Fibroblast of skin of scalp (primary cell): ENCODE data around the gene IRX4. TPM values are rescaled to one million over a fixed set of nuclear protein-coding genes. Genes with fewer than 3 reads are reported as not detected.

ENCODE experiments used
- DNase-seq: peaks from one replicate; pipeline ENCODE4 v3.0.0-alpha.2; 2013
- polyA plus RNA-seq, 2 experiments: library from polyadenylated mRNA; unstranded; fragments of 120-200 nt; gene quantifications; one replicate each; pipeline ENCODE4 v1.2.1, GENCODE V29; 2013; ENCODE audit not compliant: insufficient read length in 2 of 2

IRX4 gene
- polyA plus RNA-seq (2013, experiment 1 of 2; ENCODE audit: insufficient read length) = not detected
- 0.21 TPM for polyA plus RNA-seq (2013, experiment 2 of 2; ENCODE audit: insufficient read length)

DNA sequence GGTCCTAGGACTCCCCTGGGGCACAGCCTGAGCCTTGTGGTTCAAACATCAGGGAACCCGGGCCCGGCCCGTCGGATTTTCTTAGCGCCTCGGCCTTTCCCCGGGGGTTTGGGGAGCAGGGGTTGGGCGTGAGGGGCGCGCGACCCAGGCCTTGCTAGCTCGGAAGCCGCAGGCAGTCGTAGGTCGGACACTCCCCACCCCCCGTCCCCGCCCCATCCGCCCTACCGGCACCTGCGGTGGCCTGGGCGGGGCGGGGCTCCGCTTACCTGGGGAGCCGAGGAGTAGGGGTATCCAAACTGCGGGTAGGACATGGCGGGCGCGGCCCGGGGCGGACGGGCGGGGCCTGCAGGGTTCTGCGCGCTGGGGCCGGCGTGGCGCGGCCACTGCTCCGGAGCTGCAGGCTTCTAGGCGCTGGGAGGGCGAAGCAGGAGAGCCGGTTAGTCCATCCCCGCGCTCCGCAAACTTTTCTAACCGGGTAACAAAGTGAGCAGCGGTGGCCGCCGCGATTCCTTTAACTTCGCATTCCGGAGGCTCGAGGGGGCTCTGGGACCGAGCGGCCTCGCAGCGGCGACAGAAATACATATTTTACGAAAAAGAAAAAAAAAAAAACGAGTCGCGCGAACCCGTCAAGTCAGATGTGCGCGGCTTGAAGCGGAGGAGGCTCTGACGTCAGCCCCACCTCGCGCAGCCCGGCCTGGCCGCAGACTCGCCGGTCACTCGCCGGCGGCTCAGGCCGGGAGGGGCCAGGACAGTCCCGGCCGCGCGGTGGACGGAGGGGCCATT lies at the start of gene IRX4:
IRX4 (minus strand) TSS at position 589 of the 783 bp plus-strand sequence; CDS start at position 311, 278 bp downstream.
- DNase-seq = no peak

DNA sequence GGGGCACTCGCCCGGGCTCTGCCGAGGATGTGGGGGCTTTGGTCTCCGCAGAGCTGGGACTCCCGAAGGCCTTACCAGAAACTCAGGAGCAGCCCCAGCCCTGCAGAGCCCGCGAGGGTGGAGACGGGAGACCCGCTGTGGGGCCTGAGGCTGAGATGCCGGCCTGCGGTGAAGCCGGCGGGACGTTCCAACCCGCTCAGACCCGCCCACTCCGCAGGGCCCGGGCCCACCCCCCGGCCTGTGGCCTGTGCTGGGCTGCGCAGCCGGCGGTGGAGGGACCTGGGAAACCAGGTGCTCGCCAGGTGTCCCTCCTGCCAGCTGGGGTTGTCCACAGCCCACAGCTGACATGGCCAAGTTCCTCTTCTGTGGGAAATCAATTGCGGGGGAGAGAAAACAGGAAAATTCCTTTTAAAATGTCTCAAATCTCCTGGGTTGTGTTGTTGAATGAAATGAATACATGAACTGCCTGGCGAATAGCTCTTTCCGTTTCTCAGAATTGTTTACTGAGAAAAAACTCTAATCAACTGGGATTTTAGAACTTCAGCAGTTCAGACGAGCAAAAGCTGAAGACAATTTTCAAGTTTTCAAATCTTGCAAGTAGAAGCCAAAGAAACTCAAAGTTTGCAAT lies 49.0 kb upstream of the IRX4 start:
- DNase-seq = no peak

DNA sequence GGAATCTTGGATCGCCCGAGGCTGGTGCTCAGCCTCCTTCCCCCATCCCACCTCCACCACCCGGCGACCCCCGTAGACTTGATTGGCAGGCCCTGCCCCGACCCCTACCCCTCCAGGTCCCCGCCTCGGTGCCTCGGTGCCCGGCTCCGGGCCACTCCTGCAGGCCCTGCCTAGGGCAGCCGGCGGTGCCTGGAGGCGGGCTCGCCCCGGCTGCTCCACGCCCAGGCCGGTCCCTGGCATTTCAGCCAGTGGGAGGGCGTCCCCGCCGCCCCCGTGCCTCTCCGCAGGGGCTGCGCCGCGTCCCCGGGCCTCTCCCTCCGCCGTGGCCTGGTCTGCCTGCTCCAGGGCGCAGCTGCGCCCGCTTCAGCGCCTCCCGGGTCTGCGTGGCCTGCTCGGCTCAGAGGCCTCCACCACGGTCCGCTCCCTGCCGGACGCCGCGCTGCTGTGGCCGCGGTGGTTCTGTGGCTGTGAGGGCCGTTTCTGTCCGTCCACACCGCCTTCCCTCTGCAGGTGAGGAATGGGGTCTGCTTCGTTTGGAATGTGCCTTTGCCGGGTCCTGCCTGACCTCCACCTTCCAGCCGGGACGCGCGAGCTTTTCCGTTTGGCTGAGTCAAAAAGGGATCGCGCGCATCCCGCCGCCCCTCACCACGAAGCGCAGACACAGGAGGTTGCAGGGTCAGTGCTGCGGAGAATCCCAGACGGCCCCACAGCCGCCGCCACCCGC lies 48.3 kb upstream of the IRX4 start:
- peak; percentile 6 for DNase-seq

DNA sequence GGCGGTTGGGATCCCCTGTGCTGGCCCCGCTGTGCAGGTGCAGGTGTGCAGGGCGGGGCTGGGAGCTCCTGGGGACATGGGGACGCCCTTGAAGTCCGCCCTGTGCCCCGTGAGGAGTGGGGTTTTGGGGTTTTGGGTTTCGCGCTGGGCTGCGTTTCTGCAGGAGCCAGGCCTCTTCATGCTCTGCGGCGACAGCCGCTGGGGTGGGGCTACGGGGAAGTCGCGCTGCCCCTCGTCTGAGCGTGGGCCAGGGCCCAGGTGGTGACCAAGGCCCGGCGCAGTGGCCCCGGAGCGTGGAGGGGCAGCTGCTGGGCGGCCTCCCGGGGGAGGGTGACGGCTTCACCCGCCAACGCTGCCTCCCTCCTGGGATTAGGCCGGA lies 47.8 kb upstream of the IRX4 start:
- no peak for DNase-seq

DNA sequence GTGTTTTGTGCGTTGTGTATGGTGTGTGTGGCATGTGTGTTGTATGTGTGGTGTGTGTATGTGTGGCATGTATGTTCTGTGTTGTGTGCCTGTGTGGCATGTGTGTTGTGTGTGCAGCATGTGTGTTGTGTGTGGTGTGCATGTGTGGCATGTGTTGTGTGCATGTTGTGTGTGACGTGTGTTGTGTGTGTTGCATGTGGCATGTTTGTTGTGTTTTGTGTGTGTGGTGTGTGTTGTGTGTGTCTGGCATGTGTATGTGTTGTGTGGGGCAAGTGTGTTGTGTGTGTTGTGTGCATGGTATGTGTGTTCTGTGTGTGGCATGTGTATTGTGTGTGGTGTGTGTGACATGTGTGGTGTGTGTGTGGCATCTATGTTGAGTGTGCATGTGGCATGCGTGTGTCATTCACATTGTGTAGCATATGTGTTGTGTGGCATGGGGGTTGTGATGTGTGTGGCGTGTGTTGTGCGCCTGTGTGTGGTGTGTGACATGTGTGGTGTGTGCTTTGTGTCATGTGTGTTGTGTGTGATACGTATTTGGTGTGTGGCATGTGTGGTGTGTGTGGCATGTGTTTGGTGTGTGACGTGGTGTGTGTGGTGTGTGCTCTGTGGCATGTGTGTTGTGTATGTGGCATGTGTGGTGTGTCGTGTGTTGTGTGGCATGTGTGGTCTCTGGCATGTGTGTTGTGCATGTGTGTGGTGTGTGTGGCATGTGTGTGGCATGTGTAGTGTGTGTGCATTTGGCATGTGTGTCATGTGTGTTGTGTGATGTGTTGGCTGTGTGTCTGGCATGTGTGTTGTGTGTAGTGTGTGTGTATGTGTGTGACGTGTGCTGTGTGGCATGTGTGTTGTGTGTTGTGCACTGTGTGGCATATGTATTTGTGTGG lies 46.6 kb upstream of the IRX4 start:
- DNase-seq = no peak

DNA sequence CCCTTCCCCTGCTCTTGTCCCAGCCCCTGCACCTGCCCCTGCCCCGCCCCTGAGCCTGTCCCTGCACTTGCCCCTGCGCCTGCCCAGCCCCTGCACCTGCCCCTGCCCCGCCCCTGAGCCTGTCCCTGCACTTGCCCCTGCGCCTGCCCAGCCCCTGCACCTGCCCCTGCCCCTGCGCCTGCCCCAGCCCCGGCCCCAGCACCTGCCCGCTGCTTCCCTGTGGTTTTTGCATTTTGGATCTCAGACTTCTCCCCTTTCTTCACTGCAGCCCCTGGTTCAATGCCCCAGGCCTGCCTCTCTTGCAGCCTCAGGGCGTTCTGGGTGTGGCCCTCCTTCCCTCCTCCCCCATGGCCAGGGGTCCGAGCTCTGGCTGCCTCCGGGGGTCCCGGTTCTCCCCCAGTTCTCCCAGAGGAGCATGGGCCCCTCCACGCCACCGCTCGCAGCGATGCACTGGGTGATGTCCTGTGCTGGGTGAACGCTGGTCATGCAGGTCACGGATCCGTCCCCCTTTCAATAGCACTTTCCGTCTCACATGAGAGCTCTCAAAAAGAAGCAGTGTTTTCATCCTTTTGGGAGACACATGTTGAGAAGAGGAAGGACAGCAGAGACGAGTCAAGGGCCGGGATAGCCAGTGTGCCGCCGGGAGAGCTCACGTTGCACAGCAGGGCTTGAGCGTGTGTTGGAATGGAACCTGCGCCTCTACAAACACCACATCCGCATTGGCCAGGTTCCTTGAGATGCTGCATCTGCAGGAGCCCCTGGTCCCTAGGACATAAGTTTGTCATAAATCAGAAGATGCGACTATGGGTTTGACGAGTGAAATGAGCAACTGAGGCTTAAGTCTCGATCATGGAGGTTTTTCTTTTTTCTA lies 44.0 kb upstream of the IRX4 start:
- DNase-seq = no peak

DNA sequence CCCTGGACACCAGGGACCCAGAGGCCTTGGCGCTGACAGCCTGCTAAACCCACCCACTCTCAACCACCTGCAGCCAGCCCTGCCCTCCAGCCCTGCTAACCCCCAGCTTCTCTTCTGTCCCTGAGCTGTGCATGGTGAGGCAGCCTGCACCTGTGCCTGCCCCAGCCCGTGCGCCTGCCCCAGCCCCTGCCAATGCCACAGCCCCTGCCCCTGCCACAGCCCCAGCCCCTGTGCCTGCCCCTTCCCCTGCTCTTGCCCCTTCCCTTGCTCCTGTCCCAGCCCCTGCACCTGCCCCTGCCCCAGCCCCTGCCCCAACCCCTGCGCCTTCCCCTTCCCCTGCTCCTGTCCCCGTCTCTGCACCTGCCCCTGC lies 43.3 kb upstream of the IRX4 start:
- no peak for DNase-seq

DNA sequence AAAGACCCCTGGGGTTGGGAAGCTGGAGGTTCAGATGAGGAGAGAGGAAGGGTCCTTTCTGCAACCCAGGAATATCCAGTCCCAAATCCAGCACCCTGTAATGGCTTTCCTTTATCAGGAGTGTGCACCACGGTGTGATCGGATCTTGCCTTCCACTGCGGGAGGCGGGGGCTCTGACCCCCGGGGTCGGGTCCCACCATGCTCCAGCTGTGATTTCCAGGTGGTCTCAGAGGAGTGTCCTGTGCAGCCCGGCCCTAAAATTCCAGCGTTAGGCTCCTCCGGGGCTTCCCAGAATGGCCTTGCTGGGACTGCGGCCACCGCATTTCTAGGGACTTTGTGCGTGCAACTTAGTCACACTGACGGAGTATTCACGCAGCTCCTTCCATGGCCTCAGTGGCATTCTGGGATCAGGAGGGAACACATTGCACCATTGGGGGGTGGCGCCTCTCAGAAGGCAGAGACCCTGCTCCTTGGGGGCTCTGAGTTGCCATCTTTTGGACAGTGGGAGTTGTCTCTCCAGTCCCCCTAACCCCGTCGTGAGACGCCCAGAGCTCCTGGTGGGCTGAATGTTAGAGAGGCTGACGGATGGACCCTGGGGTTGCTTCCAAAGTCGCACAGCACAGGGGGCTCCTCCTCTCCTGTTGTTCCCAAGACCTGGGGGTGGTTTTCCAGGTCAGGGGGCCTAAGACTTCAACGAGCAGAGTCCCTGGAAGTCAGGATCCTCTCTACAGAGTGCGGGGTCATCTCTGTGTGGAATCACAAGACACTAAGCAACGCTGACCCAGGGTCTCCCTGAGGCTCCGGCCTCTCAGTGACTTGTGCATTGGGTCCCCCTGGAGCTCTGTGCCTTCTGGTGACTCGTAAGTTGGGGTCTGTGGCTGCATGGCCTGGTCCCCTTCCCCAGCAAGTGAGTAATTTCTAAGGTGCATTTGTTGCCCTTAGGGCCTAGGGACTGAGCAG lies 42.7 kb upstream of the IRX4 start:
- DNase-seq = no peak

DNA sequence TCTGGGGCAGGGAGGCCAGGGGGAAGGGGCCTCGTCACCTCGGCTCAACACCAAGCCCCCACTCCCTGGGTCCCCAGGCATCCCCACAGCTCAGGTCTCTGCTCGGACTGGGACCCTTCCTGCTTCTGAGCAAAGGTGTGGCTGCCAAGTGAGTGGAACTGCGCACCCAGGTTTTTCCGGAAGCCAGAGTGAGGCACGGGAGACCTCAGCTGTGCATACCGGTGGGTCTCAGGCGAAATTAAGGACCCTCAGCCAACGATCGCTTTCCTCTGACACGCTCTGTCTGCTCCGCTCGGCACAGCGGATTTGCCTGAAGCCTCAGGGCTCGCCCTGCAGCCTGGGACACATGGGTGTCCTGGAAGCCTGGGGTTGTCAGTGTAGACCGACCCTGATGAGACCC lies 41.0 kb upstream of the IRX4 start:
- DNase-seq = no peak

DNA sequence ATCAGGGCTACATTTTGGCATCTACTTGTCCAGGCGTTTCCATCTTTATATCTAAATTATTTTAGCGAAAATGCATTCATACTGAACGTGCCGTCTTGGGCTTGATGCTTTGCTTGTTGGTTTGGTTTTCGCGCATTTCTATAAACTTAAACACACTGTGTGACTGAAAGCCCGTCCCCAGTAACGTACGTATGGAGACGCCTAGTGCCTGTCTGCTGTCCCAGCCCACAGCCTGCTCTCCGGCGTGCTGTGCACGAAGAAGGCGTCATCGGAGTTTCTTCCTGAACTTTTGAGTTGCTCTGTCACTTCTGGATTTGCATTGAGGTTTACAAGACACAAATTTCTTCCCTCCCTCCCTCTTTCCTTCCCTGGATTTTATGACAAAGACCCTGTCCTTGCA lies 40.6 kb upstream of the IRX4 start:
- DNase-seq = no peak

DNA sequence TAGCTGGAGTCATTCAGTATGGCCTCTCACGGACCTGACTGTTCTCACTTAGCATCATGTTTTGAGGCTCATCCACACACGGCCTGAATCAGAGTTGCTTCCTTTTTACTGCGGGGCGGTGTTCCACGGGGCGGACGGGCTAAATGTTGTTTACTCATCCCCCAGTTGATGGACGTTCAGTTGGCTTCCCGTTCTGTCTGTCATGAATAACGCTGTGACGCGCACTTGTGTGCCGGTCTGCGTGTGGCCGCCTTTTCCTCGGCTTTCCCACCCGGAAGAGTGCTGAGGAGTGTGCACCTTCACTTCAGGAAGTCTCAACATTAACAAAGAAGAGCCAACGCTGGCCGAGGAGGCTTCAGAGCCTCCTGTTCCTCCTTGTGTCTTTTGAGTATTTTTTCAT lies 39.0 kb upstream of the IRX4 start:
- no peak for DNase-seq

DNA sequence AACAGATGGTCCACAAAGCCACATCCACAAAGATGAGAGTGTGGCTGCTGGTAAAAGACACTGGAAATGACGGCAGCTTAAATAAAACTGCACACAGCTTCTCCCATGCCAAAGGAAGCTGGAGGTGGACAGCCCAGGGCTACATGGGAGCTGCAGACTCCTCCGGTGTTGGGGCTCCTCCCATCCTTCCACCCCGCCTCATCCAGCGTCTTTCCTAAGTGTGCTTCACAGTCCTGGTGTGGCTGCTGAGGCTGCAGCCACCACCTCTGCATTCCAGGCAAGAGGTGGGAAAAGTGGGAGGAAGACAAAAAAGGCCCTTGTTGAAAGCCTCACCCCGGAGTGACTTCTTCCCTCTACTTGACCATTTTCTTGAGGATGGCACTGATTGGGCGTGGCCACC lies 37.0 kb upstream of the IRX4 start:
- DNase-seq = no peak

DNA sequence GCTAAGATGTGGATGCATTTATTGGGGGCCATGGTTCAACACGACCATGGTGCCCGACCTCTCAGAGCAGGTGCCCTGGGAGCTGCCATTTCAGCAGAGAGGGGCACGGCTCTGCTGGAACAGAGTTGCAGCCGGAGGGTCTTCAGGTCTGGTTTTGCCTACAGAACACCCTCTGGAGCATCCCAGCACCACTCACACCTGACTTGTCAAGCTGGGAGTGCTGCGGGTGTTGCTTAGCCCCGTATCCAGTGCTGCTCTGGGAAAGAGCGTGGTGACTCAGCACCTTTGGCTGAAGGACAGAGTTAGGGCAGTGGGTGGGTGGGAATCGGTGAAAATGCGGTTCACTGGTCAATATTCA lies 36.5 kb upstream of the IRX4 start:
- no peak for DNase-seq

DNA sequence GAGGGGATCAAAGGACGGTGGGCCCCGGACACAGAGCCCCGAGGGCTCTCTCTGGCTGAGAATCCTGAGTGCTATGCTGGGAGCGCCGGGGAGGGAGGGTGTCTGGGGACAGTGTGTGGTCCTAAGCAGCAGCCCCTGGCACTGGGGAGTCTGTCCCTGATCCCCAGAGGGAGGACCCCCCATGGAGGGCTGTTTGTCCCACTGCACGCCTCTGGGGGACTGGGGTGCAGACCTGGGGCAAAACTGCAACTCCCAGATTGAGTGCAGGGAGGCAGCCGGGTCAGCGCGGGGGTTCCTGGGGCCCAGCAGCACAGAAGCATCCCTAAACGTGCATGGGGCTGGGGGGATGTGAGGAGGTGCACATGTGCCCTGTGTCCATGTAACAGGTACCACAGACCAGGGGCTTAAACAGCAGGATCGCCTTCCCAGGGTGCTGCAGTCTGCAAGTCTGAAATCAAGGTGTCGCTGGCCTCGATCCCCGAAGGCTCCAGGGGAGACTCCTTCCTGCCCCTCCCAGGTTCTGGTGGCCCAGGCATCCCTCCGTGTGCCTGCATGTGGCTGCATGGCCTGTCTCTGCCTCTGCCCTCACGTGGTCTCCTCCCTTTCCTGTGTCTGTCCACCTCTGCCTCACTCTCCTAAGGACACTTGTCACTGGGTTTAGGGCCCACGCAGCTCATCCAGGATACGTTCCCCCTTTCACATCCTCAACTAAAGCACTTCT lies 35.9 kb upstream of the IRX4 start:
- DNase-seq = no peak

DNA sequence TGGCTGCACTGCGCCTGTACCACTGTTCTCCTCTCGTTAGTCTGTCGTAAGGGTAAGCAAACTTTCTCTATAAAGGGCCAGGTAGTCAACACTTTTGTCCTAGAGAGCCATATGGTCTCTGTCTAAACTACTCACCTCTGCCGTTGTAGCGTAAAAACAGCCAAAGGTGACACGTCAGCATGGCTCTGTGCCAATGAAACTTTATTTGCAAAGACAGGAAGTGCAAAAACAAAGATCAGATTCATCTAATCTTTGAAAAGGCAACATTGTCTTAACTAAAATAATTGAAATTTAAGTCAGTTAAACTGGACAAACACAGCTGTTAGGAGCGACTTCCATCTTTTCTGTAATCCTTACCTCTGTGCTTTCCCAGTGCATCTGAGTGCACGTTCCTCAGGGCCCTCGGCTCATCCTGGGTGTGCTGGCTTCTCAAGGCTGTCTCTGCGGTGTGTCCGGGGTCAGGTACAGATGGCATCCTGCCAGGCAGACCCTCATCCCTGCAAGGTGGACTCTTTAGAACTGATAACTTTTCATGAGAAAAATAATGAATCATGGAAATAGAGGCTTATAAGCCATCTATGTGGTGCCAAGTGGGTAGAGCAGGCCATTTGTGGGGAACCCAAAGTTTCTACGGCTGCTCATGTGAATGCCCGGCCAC lies 35.2 kb upstream of the IRX4 start:
- no peak for DNase-seq

DNA sequence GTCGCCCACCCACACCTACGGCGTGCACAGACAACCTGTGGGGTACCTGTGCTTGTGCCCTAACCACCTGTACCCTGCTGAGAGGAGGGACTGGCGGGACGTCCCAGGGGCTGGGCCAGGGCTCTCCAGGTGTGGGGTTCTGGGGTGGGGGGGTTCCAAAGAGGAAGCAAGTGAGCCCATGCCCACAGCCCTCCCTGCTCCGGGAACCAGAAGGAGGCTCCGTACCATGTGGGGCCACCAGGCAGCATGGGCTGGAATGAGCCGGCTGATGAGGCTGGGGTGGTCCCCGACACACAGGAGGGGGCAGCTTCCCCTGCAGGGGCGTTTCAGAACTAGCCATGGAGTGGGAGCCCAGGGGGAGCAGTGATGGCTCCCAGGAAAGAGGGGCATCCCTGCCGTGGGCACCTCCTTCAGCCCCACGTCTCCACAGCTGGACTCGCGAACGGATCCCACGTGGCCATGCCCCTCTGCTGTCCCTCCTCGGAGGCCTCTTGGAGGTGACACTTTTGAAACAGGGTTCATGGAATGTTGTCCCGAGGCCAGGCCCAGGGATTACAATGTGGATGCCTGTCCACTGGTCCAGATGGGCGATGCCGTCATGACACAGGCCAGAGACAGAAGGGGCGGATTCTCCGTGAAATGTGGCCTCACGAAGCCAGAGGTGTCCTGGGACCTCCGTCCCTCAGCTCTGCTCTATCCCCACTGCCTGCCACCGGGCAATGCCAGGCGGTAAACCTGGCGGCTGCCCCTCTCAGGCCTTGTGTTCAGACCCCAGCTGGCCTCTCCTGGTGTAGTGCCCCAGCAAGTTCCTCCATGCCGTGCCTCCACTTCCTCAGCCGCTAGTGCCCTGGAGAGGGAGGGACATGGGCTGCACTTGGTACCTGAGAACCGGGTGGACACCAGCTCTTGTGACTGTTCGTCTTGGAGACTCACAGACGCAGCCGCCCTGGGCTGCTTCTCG lies 33.6 kb upstream of the IRX4 start:
- DNase-seq = no peak

DNA sequence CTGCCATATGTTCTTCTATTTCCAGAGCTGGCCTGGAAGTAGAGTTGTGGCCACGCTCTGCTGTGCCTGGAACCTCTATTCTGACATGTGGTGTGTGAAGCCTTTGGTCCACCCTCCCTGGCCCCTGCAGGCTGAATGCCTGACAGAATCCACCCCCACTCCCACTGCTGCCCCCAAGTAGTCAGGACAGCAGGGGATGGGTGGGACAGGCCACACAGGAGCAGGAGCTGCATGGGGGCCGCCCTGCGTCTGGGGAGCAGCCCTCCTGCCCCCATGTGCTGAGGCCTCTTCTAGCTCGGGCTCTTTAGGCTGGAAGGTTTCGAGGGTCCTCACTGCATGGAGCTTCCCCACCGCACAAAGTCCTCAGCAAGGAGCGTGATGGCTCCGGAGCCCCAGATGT lies 32.6 kb upstream of the IRX4 start:
- no peak for DNase-seq

DNA sequence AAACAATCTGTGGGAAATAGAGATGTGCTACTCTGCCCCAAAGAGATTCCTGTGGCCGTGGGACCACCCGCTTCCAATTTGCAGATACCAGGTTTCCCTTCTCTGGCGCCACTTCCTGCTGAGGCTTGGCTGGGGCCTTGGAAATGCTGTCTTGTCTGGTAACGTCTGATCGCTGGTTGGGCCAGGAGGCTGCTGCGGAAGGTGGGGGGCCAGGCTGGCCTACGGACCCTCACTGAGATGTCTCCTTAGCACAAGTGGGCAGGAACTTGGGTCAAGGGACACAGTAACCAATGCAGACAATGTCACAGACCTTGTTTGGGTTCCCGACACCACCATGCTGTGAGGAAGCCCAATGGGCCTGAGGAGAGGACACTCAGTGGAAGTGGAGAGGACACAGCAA lies 31.7 kb upstream of the IRX4 start:
- DNase-seq = no peak
